ENCODE data around the gene CORIN. TPM values are rescaled to one million over a fixed set of nuclear protein-coding genes. Genes with fewer than 3 reads are reported as not detected.

CORIN gene
- total RNA-seq, 1 experiment from 2014 or later: not detected

DNA sequence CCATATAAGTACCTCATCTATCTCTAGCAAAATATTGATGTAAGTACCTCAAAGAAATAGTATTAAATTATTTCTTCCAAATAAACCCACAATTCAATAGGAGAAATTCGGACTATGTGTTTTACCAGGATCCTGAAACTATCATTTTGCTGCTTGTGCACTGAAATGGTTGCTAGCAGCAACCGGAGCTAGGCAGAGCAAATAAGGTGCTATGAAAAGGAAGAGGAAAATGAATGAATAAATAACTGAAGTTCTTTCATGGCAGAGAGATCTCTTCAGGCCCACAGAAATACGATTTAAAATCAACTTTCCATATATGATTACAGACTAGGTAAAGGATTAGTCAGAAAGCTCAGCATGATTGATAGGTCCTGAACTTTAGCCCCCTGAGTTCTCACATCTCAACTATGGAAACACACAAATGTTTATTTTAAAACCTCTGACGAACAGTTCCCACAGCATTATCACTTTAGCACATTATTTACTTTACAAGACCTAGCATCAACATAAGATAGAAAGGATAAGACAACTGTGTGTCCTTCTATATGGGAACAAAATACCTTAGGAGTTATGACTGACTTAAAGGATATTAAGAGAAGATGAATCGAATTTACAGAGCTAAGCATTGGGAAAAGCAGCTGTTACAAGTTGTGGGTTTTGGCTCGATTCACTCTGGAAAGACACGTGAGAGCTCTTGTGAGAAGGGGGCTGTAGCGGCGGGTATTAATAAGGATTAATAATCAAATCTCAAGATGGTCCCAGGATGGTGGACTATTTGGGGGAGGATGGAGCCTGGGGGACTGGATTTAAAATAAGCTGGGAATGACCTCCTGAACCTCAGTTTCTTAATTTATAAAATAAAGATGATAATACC lies 104.3 kb downstream of the CORIN start:
- Histone ChIP-seq H3K4me3 (ENCODE audit: low read depth, low read length, poor library complexity, severe bottlenecking) (no peak overlapping the region), H3K27ac (ENCODE audit: low read depth, low read length, poor library complexity, severe bottlenecking) (no peak overlapping the region), H3K36me3 (ENCODE audit: insufficient read depth, low read length, poor library complexity, severe bottlenecking) (no peaks in the 10 kb centered on the region), H3K27me3 (replicated peaks; ENCODE audit: insufficient read depth, low read depth, low read length, poor library complexity) (no peaks in the 10 kb centered on the region), H3K9me3 (ENCODE audit: low read depth, low read length, poor library complexity, severe bottlenecking) (no peaks in the 10 kb centered on the region), H3K4me1 (ENCODE audit: insufficient read depth, low read length, poor library complexity, severe bottlenecking) (no peaks in the 10 kb centered on the region)
- ChIA-PET CTCF (no interaction called here), POLR2A (ENCODE audit: low non-redundant PET) (interaction anchor here (0.6 kb wide), 1 partner anchor 755 kb away, joined by 7 read pairs; no protein-coding TSS in a partner anchor)
- no peak for DNase-seq (ENCODE audit: low spot score)
- intact Hi-C loops (cut with micrococcal nuclease; ENCODE audit: unreplicated experiment): no loop called here
- BruUV-seq (replicated peaks): no TSS peak
- TF ChIP-seq, protein P1, sequence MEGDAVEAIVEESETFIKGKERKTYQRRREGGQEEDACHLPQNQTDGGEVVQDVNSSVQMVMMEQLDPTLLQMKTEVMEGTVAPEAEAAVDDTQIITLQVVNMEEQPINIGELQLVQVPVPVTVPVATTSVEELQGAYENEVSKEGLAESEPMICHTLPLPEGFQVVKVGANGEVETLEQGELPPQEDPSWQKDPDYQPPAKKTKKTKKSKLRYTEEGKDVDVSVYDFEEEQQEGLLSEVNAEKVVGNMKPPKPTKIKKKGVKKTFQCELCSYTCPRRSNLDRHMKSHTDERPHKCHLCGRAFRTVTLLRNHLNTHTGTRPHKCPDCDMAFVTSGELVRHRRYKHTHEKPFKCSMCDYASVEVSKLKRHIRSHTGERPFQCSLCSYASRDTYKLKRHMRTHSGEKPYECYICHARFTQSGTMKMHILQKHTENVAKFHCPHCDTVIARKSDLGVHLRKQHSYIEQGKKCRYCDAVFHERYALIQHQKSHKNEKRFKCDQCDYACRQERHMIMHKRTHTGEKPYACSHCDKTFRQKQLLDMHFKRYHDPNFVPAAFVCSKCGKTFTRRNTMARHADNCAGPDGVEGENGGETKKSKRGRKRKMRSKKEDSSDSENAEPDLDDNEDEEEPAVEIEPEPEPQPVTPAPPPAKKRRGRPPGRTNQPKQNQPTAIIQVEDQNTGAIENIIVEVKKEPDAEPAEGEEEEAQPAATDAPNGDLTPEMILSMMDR (conservative IDR thresholded peaks at IDR 0.05; ENCODE audit: low read depth, low read length): no peak
- no peak for TF ChIP-seq EZH2 (IDR thresholded peaks at IDR 0.05; ENCODE audit: borderline replicate concordance, low read depth, low read length, poor library complexity, severe bottlenecking)

- no TSS peak for BruUV-seq (replicated peaks)
- ChIA-PET CTCF (no interaction called here), POLR2A (ENCODE audit: low non-redundant PET) (no interaction called here)
- Histone ChIP-seq H3K27ac (ENCODE audit: low read depth, low read length, poor library complexity, severe bottlenecking) (no peak overlapping the region), H3K27me3 (replicated peaks; ENCODE audit: insufficient read depth, low read depth, low read length, poor library complexity) (peaks cover 7% of the 10 kb centered on the region), H3K36me3 (ENCODE audit: insufficient read depth, low read length, poor library complexity, severe bottlenecking) (no peaks in the 10 kb centered on the region), H3K9me3 (ENCODE audit: low read depth, low read length, poor library complexity, severe bottlenecking) (no peaks in the 10 kb centered on the region), H3K4me1 (ENCODE audit: insufficient read depth, low read length, poor library complexity, severe bottlenecking) (no peaks in the 10 kb centered on the region), H3K4me3 (ENCODE audit: low read depth, low read length, poor library complexity, severe bottlenecking) (no peak overlapping the region)
- TF ChIP-seq, protein P1 (conservative IDR thresholded peaks at IDR 0.05; ENCODE audit: low read depth, low read length): no peak
- no peak for TF ChIP-seq EZH2 (IDR thresholded peaks at IDR 0.05; ENCODE audit: borderline replicate concordance, low read depth, low read length, poor library complexity, severe bottlenecking)
- intact Hi-C loops (cut with micrococcal nuclease; ENCODE audit: unreplicated experiment): no loop called here
- no peak for DNase-seq (ENCODE audit: low spot score)
Observed at GRCh38 chr4:47731182-47731581, 106.7 kb downstream of the CORIN start.

DNA sequence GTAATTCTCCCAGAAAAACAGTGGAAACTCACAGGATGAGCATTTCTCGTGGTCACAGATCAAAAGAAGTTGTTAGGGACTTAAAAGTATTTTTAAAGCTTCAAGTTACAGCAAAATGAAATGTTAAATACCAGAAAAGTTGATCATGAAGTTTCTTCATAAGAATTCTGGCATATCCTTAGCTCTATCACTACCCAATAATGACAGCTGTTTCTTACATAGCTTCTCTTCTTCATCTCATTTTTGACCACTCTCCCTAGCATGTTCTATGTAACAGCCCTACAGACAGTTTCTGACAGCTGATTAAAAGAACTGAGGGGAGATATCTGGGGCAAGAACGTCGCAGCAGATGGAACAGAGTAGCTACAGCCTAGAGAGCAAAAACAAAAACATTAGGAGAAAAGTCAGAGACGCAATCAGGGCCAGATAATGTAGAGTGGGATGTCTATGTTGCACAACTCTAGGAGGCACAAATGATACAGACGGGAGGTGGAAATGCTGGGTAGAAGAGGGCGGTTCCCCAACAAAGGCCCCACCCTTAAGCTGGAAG lies 108.7 kb downstream of the CORIN start:
- no peak overlapping the region for H3K4me3 ChIP-seq (ENCODE audit: low read depth, low read length, poor library complexity, severe bottlenecking)
- no TSS peak for BruUV-seq (replicated peaks)
- H3K4me1 ChIP-seq (ENCODE audit: insufficient read depth, low read length, poor library complexity, severe bottlenecking): no peaks in the 10 kb centered on the region
- H3K27me3 ChIP-seq (replicated peaks; ENCODE audit: insufficient read depth, low read depth, low read length, poor library complexity): peaks cover 12% of the 10 kb centered on the region
- ChIA-PET POLR2A (ENCODE audit: low non-redundant PET) (no interaction called here), CTCF (no interaction called here)
- intact Hi-C loops (cut with micrococcal nuclease; ENCODE audit: unreplicated experiment): no loop called here
- no peaks in the 10 kb centered on the region for H3K36me3 ChIP-seq (ENCODE audit: insufficient read depth, low read length, poor library complexity, severe bottlenecking)
- no peak overlapping the region for H3K27ac ChIP-seq (ENCODE audit: low read depth, low read length, poor library complexity, severe bottlenecking)
- no peak for TF ChIP-seq EZH2 (IDR thresholded peaks at IDR 0.05; ENCODE audit: borderline replicate concordance, low read depth, low read length, poor library complexity, severe bottlenecking)
- TF ChIP-seq, protein P1 (conservative IDR thresholded peaks at IDR 0.05; ENCODE audit: low read depth, low read length): no peak
- no peaks in the 10 kb centered on the region for H3K9me3 ChIP-seq (ENCODE audit: low read depth, low read length, poor library complexity, severe bottlenecking)
- no peak for DNase-seq (ENCODE audit: low spot score)

All from A673 (cell line).